Hepatocyte (in vitro differentiated cells): ENCODE measurements around the gene ACADVL. TPM values are rescaled to one million over a fixed set of nuclear protein-coding genes. Genes with fewer than 3 reads are reported as not detected.
"Not testable (repeated sequence)": the region's sequence is repeated elsewhere in the genome, so short reads cannot be mapped to it uniquely, and the experiment has no call there.

Experiments
- DNase-seq: peaks from one replicate; pipeline ENCODE4 v3.0.0-alpha.2; 2016; ENCODE audit warnings: low spot score
- H2AFZ ChIP-seq: fragments of 200-600 bp; sonication (generic); 2 replicates; pipeline ENCODE4 v1.6.0; 2016; ENCODE audit warnings: antibody characterized with exemption, mild to moderate bottlenecking
- H3K27ac ChIP-seq: fragments of 200-600 bp; sonication (generic); 2 replicates; pipeline ENCODE4 v1.5.1; 2016; ENCODE audit warnings: mild to moderate bottlenecking
- H3K27me3 ChIP-seq: fragments of 200-600 bp; sonication (generic); 2 replicates; pipeline ENCODE4 v1.6.1; 2016
- H3K36me3 ChIP-seq: fragments of 200-600 bp; sonication (generic); replicated peaks from 2 replicates; pipeline ENCODE4 v1.5.1; 2016; ENCODE audit warnings: low read depth; ENCODE audit not compliant: insufficient read depth
- H3K4me1 ChIP-seq: fragments of 200-600 bp; sonication (generic); 2 replicates; pipeline ENCODE4 v1.5.1; 2016; ENCODE audit warnings: mild to moderate bottlenecking, moderate library complexity; ENCODE audit not compliant: insufficient read depth
- H3K4me2 ChIP-seq: fragments of 200-600 bp; sonication (generic); 2 replicates; pipeline ENCODE4 v1.6.0; 2016
- H3K4me3 ChIP-seq: fragments of 200-600 bp; sonication (generic); 2 replicates; pipeline ENCODE4 v1.5.1; 2016; ENCODE audit warnings: mild to moderate bottlenecking
- H3K79me2 ChIP-seq: fragments of 200-600 bp; sonication (generic); 2 replicates; pipeline ENCODE4 v1.6.0; 2017; ENCODE audit warnings: mild to moderate bottlenecking
- H3K9me2 ChIP-seq: fragments of 200-600 bp; sonication (generic); replicated peaks from 2 replicates; pipeline ENCODE4 v1.6.0; 2017; ENCODE audit warnings: mild to moderate bottlenecking; ENCODE audit not compliant: insufficient read depth
- H3K9me3 ChIP-seq: fragments of 200-600 bp; sonication (generic); 2 replicates; pipeline ENCODE4 v1.5.1; 2016; ENCODE audit warnings: low read depth, mild to moderate bottlenecking
- H4K20me1 ChIP-seq: fragments of 200-600 bp; sonication (generic); 2 replicates; pipeline ENCODE4 v1.6.0; 2016; ENCODE audit warnings: mild to moderate bottlenecking; ENCODE audit not compliant: insufficient read depth, poor library complexity, severe bottlenecking
- EZH2 ChIP-seq: fragments of 200-600 bp; sonication (generic); IDR thresholded peaks from 2 replicates; pipeline ENCODE4 v1.6.1; 2016; ENCODE audit warnings: antibody characterized with exemption, mild to moderate bottlenecking, borderline replicate concordance
- EZH2phosphoT487 ChIP-seq: fragments of 200-600 bp; sonication (generic); IDR thresholded peaks from one replicate; pipeline ENCODE4 v1.6.1; 2018; ENCODE audit warnings: antibody characterized with exemption, mild to moderate bottlenecking, low read depth, moderate library complexity; ENCODE audit not compliant: unreplicated experiment, severe bottlenecking
- WGBS: methylation state at CpG from one replicate; pipeline ENCODE4 v1.1.6; 2016; ENCODE audit warnings: low lambda C conversion rate; ENCODE audit errors: missing lambda C conversion rate; 5-methylcytosine and 5-hydroxymethylcytosine counted together
- polyA plus RNA-seq: library from polyadenylated mRNA; unstranded; fragments of >200 nt; fragmentation: Nextera tagmentation; extraction: Ambion mirVana; gene quantifications from 2 replicates; pipeline ENCODE4 v1.2.1, GENCODE V29; 2016
- total RNA-seq: library from RNA; depleted of rRNA; stranded (reverse); fragments of >200 nt; gene quantifications from 2 replicates; pipeline ENCODE4 v1.2.3, GENCODE V29; 2014
- TF ChIP-seq, protein P1 (sequence below): fragments of 200-600 bp; sonication (generic); IDR thresholded peaks from 2 replicates; pipeline ENCODE4 v1.5.1; 2016; ENCODE audit warnings: antibody characterized with exemption, mild to moderate bottlenecking; ENCODE audit not compliant: poor library complexity

The ACADVL gene
- total RNA-seq (298 and 469 TPM in 2 replicates), polyA plus RNA-seq (1,250 and 1,676 TPM in 2 replicates)

GRCh38 chr17:7219812-7220592 is at the start of gene ACADVL, which contains the start of gene DLG4:
ACADVL (plus strand) TSS chr17:7219938; CDS start chr17:7219985, 47 bp downstream.
DLG4 (minus strand) TSS chr17:7219836.
- TF ChIP-seq EZH2 (no peak), EZH2phosphoT487 (no peak)
- TF ChIP-seq, protein P1, sequence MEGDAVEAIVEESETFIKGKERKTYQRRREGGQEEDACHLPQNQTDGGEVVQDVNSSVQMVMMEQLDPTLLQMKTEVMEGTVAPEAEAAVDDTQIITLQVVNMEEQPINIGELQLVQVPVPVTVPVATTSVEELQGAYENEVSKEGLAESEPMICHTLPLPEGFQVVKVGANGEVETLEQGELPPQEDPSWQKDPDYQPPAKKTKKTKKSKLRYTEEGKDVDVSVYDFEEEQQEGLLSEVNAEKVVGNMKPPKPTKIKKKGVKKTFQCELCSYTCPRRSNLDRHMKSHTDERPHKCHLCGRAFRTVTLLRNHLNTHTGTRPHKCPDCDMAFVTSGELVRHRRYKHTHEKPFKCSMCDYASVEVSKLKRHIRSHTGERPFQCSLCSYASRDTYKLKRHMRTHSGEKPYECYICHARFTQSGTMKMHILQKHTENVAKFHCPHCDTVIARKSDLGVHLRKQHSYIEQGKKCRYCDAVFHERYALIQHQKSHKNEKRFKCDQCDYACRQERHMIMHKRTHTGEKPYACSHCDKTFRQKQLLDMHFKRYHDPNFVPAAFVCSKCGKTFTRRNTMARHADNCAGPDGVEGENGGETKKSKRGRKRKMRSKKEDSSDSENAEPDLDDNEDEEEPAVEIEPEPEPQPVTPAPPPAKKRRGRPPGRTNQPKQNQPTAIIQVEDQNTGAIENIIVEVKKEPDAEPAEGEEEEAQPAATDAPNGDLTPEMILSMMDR, result no peak
- peak within 1 kb of the TSS; percentile 54 for H2AFZ ChIP-seq
- peak within 1 kb of the TSS; percentile 47 for H3K4me3 ChIP-seq
- no peaks in the 10 kb centered on the region for H3K9me2 ChIP-seq
- peaks cover 39% of the 10 kb centered on the region for H3K4me1 ChIP-seq
- no peaks in the 10 kb centered on the region for H3K27me3 ChIP-seq
- H3K79me2 ChIP-seq, result peaks cover 38% of the 10 kb centered on the region
- no peaks in the 10 kb centered on the region for H3K9me3 ChIP-seq
- H4K20me1 ChIP-seq, result no peaks in the 10 kb centered on the region
- H3K36me3 ChIP-seq, result no peaks in the 10 kb centered on the region
- H3K4me2 ChIP-seq, result peak within 1 kb of the TSS; percentile 80
- peak within 1 kb of the TSS; percentile 99 for H3K27ac ChIP-seq
- WGBS, result under 1% methylated on average over 46 of the region's 63 CpGs
- peak; percentile 95 for DNase-seq

DNA sequence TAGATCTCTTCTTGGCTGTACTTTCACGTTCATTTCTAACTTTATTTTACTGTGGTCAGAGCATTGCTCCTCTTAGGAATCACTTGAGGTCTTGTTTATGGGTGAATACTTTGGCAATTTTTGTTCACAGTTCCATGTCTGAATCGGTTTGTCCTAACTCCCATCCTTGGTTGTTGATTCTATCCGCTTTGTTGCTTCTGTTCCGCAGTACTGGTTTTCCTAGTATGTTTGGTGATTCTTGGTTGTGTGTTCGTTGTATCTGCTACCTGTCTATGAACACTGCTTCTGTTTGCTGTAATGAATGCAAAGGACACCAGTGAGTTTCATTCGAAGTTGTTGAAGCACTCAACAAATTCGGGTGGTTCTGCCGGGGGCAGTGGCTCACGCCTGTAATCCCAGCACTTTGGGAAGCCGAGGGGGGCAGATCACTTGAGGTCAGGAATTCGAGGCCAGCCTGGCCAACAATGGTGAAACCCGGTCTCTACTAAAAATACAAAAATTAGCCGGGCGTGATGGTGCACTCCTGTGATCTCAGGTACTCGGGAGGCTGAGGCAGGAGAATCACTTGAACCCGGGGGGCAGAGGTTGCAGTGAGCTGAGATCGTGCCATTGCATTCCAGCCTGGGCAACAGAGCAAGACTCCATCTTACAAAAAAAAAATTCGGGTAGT is 47.1 kb upstream of the ACADVL start:
- not testable (repeated sequence) for H3K27ac ChIP-seq, H3K9me3 ChIP-seq, H3K27me3 ChIP-seq, H2AFZ ChIP-seq, H3K79me2 ChIP-seq, DNase-seq, H4K20me1 ChIP-seq, H3K36me3 ChIP-seq, H3K9me2 ChIP-seq, H3K4me2 ChIP-seq, H3K4me3 ChIP-seq, H3K4me1 ChIP-seq
- WGBS, result 95% methylated on average over 18 of the region's 18 CpGs

DNA sequence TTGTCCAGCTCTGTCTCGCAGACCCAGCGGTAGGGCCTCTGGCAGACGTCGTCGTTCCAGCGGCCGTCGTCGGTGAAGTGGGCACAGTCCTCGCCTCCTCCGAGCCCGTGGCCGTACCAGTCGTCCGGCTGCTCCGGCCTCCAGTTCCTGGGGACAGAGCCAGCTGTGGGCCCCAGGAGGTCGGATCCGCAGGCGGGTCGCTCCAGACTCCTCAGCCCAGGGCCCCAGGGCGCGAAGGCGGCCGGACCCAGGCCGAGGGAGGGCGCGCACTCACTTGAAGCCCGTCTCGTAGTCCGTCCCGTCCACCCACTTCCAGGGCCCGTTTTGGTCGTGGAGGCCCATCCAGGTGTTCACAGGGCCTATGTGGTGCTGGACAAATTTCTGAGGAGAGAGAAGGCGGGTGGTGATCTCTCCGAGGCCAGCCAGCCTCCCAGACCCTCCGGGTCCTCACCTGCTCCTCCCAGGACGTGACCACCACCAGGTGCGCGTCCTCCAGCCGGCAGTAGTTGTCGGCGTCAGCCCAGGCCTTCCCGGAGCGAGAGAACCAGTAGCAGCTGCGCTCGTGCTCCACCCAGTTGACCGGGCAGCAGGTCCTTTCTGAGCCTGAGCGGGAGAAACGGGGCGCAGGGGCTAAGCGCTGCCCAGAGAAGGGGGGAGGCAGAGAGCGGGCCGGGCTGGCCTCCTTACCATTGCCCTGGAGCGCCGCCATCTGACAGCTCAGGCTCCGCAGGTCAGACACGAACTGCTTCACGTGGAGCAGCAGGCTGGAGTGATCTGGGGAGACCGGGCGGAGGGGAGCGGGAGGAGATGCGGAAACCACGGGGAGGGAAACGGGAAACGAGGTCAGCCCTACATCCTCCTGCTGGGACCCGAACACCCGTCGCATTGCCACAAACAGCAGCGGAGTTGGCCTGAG is 45.8 kb upstream of the ACADVL start:
- WGBS, result 74% methylated on average over 65 of the region's 69 CpGs
- Histone ChIP-seq H3K9me3 (no peaks in the 10 kb centered on the region), H3K27me3 (no peaks in the 10 kb centered on the region), H3K79me2 (no peaks in the 10 kb centered on the region), H3K4me3 (no peak overlapping the region), H3K27ac (no peak overlapping the region), H3K4me1 (peaks cover 9% of the 10 kb centered on the region), H3K9me2 (no peaks in the 10 kb centered on the region), H3K36me3 (no peaks in the 10 kb centered on the region), H2AFZ (no peak overlapping the region), H3K4me2 (peak overlapping the region; percentile 20), H4K20me1 (no peaks in the 10 kb centered on the region)
- TF ChIP-seq EZH2 (no peak), EZH2phosphoT487 (no peak)
- TF ChIP-seq, protein P1, result peak; percentile 23
- peak; percentile 63 for DNase-seq
